GM08714 (cell line): ENCODE data around the gene KIAA1671.

Experiments used
- H3K4me3 ChIP-seq: fragments of 200-500 bp; sonication (Bioruptor generic); 2 replicates; pipeline ENCODE4 v1.5.1; 2014; ENCODE audit warnings: mild to moderate bottlenecking, low read length, inconsistent platforms
- ZNF274 ChIP-seq: IDR thresholded peaks from 2 replicates; pipeline ENCODE4 v1.6.1; 2012; ENCODE audit warnings: mild to moderate bottlenecking, low read depth, low read length

Gene KIAA1671

GRCh38 chr22:25130462-25130861, 177.9 kb downstream of the KIAA1671 start:
- TF ChIP-seq ZNF274 = no peak
- H3K4me3 ChIP-seq = no peak overlapping the region

GRCh38 chr22:25131198-25131887, 178.8 kb downstream of the KIAA1671 start:
- H3K4me3 ChIP-seq = no peak overlapping the region
- no peak for TF ChIP-seq ZNF274

DNA sequence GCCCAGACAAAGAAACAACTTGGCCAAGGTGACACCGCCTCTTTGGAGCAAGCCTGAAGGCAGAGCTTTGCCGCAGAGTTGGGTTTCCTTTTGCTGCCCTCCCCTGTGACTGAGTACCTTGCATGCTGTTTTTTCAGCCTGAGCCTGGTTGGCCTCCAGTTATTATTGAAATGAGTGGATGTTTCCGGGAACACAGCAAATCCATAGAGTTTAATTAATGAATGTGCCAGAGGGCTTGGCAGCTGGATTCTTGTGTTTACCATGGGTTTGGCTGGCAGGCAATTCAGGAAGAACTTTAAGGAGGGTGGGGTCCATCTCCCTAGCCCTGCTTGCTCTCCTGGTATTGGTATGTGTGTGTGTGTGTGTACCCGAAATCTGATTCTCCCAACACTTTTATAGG, 181.5 kb downstream of the KIAA1671 start:
- H3K4me3 ChIP-seq = no peak overlapping the region
- TF ChIP-seq ZNF274 = no peak

DNA sequence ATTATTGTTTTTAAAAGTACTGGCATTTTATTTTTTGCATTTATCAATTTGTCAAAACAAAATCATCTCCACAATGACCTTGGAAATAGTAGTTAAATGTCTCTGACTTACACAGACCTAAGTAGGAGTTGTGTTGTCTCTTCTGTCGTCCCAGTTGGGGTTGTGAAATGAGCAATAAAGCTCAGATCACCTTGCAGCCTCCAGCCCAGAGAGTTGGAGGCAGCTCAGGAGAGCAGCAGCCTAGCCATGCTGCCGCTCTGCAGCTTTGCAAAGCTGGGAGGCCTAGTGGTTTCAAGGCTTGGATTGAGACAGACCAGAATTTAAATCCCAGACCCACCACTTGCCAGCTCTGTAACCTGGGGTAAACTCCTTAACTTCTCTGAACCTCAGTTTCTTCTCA, 181.9 kb downstream of the KIAA1671 start:
- no peak for TF ChIP-seq ZNF274
- no peak overlapping the region for H3K4me3 ChIP-seq

DNA sequence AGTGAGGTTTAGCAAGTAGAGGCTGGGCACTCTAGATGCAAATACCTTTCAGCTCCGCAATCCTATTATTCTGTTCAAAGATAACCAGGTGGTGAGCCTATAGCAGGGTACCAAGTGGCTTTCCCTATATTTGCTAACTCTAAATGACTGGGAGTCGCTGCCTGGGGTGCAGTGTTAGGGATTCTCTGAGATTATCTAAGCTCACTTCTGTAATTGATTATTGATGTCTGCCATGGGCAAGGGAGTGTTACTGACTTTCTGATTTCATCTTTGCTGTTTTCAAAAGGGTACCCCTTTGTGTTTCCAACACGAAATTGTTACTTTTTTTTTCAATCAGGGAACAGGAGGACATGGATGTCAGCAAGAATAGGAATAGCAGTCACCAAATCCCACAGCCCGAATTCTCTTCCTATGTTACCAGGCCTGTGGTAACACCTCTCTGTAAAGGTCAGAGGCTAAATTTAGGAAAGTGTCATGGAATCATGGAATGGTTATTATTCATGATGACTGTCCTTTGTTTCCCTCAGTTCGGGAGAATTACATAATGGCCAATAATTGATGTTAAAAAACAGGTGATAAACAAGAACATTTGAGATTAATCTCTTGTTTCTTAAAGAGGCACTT, 184.5 kb downstream of the KIAA1671 start:
- H3K4me3 ChIP-seq = no peak overlapping the region
- TF ChIP-seq ZNF274 = no peak

DNA sequence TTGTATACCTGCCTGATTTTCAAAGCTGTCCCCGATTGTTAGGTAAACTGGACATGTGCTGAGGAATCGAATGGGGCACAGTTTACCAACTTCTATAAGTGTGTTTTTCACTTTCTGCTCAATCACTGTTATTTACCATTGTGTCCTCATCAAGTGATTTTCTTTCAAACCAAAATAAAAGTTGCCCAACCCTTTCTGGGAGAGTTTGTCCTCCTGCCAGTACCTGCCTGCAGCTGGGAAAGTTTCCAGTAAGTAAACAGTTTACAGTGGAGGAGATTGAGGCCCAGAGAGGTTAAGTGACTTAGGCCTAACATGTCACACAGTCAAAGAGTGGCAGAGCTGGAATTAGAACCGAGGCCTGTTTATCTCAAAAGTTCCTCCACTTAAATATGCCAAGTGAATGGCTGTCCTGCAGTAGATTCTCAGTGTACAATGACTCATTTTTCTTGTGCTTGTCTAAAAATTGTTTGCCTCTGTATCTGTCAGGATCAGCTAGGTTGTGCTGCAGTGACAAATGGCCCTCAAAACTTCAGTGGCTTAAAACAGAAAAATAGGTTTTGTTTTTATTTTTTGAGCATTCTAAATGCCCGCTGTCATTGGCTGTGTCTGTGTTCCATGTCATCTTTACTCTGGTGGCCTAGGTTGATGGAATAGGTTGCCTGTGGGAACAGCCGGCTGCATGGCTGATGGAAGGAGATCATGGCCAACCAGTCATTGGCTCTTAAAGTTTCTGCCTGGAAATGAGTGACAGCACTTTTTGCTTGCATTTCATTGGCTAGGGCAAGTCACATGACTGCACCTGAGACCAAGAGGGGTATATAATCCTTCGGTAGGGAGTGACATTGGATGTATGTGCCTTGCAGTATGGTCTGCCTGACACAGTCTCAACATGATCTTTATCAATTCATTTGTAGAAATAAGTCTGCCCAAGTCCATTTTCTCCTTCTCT, 185.3 kb downstream of the KIAA1671 start:
- H3K4me3 ChIP-seq = no peak overlapping the region

DNA sequence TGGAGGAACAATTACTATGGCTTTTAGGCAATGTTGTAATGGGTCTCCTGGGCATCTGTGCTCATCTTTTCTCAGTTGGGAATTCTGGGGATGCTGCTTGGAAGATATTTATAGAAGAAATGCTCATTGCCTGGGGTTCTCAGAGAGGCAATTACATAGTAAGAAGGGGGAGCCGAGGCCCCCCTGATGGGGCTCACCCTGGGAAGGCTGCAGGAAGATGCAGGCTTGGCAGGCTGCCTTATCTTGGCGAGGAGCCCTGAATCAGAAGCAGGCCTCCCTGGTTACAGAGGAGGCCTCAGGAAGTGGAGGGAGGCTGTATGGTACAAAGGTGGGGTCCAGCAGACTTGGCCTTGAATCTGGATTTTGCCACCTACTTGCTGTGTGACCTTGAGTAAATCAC, 186.5 kb downstream of the KIAA1671 start:
- no peak overlapping the region for H3K4me3 ChIP-seq
- no peak for TF ChIP-seq ZNF274

More for the DNA sequence above, 185.3 kb downstream of the KIAA1671 start:
- no peak for TF ChIP-seq ZNF274

GRCh38 chr22:25142102-25142501, 189.6 kb downstream of the KIAA1671 start:
- H3K4me3 ChIP-seq = no peak overlapping the region
- no peak for TF ChIP-seq ZNF274

- no peak for TF ChIP-seq ZNF274
- no peak overlapping the region for H3K4me3 ChIP-seq
Measured at GRCh38 chr22:25143156-25144076, 190.9 kb downstream of the KIAA1671 start.

- H3K4me3 ChIP-seq = no peak overlapping the region
- TF ChIP-seq ZNF274 = no peak
Measured at GRCh38 chr22:25144522-25144921, 192.0 kb downstream of the KIAA1671 start.

DNA sequence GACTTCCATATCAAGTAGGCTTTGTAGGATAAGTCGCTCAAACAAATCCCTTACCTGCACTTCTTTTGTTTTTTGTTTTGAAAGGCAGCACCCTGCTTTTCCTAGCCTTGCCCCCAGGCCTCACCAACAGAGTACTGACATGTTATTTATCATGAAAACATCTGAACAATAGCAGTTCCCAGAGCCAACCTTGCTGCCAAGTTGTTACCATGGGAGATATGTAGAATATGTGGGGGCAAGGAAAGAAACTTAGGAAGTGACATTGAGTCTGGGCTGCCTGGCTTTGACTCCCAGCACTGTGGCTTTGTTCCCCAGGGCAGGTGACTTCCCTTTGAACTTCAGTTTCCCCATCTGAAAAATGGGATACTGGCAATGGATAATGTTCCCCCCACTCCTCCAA, 193.8 kb downstream of the KIAA1671 start:
- no peak overlapping the region for H3K4me3 ChIP-seq
- no peak for TF ChIP-seq ZNF274

- no peak overlapping the region for H3K4me3 ChIP-seq
- no peak for TF ChIP-seq ZNF274
Measured at GRCh38 chr22:25146906-25147641, 194.6 kb downstream of the KIAA1671 start.

DNA sequence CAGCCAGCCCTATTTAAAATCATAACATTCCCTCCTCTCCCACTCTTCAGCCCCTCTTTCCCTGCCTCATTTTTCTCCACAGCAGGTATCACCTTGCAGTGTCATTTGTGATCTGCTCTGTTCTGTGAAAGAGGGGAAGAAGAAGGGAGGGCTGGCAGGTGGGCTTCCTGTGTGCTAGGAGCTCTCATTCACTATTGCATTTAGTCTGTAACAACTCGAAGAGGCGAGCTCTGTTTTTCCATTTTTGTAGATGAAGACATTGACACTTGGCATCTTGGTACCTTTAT, 195.1 kb downstream of the KIAA1671 start:
- H3K4me3 ChIP-seq = no peak overlapping the region
- no peak for TF ChIP-seq ZNF274
